OCI-LY3 (cell line): Measurements from ENCODE around the gene MDP1.
"Not testable (repeated sequence)": the region's sequence is repeated elsewhere in the genome, so short reads cannot be mapped to it uniquely, and the experiment has no call there.

Source experiments
- EZH2phosphoT487 ChIP-seq: fragments of 200-600 bp; shearing (Covaris generic); IDR thresholded peaks from 2 replicates; pipeline ENCODE4 v1.6.1; 2018; ENCODE audit warnings: antibody characterized with exemption, mixed run types, low read depth
- TF ChIP-seq, protein P1 (sequence below): fragments of 200-600, 300-600 bp; sonication (generic); IDR thresholded peaks from 2 replicates; pipeline ENCODE4 v1.5.1; 2014; ENCODE audit warnings: antibody characterized with exemption, low read length, low read depth

DNA sequence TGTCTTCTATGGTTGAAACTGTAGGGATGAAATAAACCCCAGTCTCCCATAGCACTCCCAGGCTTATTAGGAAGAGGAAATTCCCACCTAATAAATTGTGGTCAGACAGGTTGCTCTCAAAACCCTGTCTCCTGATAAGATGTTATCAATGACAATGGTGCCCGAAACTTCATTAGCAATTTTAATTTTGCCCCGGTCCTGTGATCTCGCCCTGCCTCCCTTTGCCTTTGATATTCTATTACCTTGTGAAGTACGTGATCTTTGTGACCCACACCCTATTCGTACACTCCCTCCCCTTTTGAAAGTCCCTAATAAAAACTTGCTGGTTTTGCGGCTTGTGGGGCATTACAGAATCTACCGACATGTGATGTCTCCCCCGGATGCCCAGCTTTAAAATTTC lies 13.3 kb downstream of the MDP1 start:
- TF ChIP-seq, protein P1, sequence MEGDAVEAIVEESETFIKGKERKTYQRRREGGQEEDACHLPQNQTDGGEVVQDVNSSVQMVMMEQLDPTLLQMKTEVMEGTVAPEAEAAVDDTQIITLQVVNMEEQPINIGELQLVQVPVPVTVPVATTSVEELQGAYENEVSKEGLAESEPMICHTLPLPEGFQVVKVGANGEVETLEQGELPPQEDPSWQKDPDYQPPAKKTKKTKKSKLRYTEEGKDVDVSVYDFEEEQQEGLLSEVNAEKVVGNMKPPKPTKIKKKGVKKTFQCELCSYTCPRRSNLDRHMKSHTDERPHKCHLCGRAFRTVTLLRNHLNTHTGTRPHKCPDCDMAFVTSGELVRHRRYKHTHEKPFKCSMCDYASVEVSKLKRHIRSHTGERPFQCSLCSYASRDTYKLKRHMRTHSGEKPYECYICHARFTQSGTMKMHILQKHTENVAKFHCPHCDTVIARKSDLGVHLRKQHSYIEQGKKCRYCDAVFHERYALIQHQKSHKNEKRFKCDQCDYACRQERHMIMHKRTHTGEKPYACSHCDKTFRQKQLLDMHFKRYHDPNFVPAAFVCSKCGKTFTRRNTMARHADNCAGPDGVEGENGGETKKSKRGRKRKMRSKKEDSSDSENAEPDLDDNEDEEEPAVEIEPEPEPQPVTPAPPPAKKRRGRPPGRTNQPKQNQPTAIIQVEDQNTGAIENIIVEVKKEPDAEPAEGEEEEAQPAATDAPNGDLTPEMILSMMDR, result not testable (repeated sequence)
- not testable (repeated sequence) for TF ChIP-seq EZH2phosphoT487
